Stimulated activated CD4-positive, alpha-beta T cell treated with anti-CD3 and anti-CD28 coated beads, TNF-alpha, amount 100 ng/mL, for 48 hours (primary cell): ENCODE data around the gene CSAG2.

Experiments used
- DNase-seq, 3 donors: peaks; one replicate each; pipeline ENCODE4 v3.0.0-alpha.2; 2020; ENCODE audit warnings: low read depth in 3 of 3

CSAG2 gene

GRCh38 chrX:152663086-152663485 is 46.0 kb downstream of the CSAG2 start:
- no peak for DNase-seq

- no peak for DNase-seq
Observed at GRCh38 chrX:152658302-152658701, 50.8 kb downstream of the CSAG2 start.
